ENCODE data around the gene LAMP1. TPM values are rescaled to one million over a fixed set of nuclear protein-coding genes. Genes with fewer than 3 reads are reported as not detected.
"Not testable (repeated sequence)": the region's sequence is repeated elsewhere in the genome, so short reads cannot be mapped to it uniquely, and the experiment has no call there.

Gene LAMP1
- total RNA-seq, 4 donors from 2014 or later = 97.9 to 151 (median 128) TPM

GRCh38 chr13:113371061-113371460 lies 74.0 kb downstream of the LAMP1 start:
- 20% methylated on average over 1 of the region's 13 CpGs; no CpG with 5 or more reads in 1 of the 2 donors for WGBS, 2 donors (ENCODE audit: low coverage in 1 of 2)
- H3K9me3 ChIP-seq = no peaks in the 10 kb centered on the region
- ATAC-seq = no peak
- H3K4me3 ChIP-seq = no peak overlapping the region
- H3K27me3 ChIP-seq = peaks cover 16% of the 10 kb centered on the region
- TF ChIP-seq EP300 (IDR thresholded peaks at IDR 0.05) = no peak
- no peak for TF ChIP-seq POLR2AphosphoS5 (IDR thresholded peaks at IDR 0.05)
- no peak for TF ChIP-seq POLR2A (IDR thresholded peaks at IDR 0.05)
- no peak for TF ChIP-seq CTCF (IDR thresholded peaks at IDR 0.05)
- no peaks in the 10 kb centered on the region for H3K36me3 ChIP-seq
- no peaks in the 10 kb centered on the region for H3K4me1 ChIP-seq
- no peak overlapping the region for H3K27ac ChIP-seq

GRCh38 chr13:113371701-113372100 lies 74.7 kb downstream of the LAMP1 start:
- not testable (repeated sequence) for H3K9me3 ChIP-seq, H3K4me3 ChIP-seq, H3K27ac ChIP-seq, ATAC-seq, H3K36me3 ChIP-seq, H3K4me1 ChIP-seq
- WGBS, 2 donors (ENCODE audit: low coverage in 1 of 2) = 100% methylated on average over 1 of the region's 3 CpGs; no CpG with 5 or more reads in 1 of the 2 donors
- peaks cover 18% of the 10 kb centered on the region for H3K27me3 ChIP-seq

Small RNA genes within 50 kb of the gene (small RNA-seq; reads per million reads assigned to genes)
- gene MIR8075 = 0 reads per million in 4 donors

Other genes with a start within 250 kb of the LAMP1 start
- gene F7, start 191.4 kb upstream of the LAMP1 start, total RNA-seq = under 1 TPM in 2 of 4 donors, not detected in 2; 0.12 to 0.54 TPM
- 10 to 100 TPM in 2 of 4 donors, 1 to 10 TPM in 2; 6.9 to 51.7 (median 12.0) TPM for gene F10, start 174.4 kb upstream of the LAMP1 start, total RNA-seq
- gene PROZ, start 138.6 kb upstream of the LAMP1 start, total RNA-seq = not detected
- 10 to 100 TPM; 43.7 to 76.0 (median 48.8) TPM for gene PCID2, start 88.6 kb upstream of the LAMP1 start, total RNA-seq
- 100 to 1,000 TPM; 104 to 144 (median 107) TPM for gene CUL4A, start 87.6 kb upstream of the LAMP1 start, total RNA-seq
- 10 to 100 TPM in 2 of 4 donors, 1 to 10 TPM in 2; 4.7 to 14.0 (median 8.5) TPM for gene GRTP1, start 66.9 kb downstream of the LAMP1 start, total RNA-seq
- gene ADPRHL1, start 156.2 kb downstream of the LAMP1 start, total RNA-seq = 10 to 100 TPM in 1 of 4 donors, 1 to 10 TPM in 3; 4.7 to 33.8 (median 8.9) TPM
- gene DCUN1D2, start 193.5 kb downstream of the LAMP1 start, total RNA-seq = 10 to 100 TPM; 12.3 to 20.2 (median 17.3) TPM